Measurements from ENCODE around the gene ZNF555.
"Not testable (repeated sequence)": the region's sequence is repeated elsewhere in the genome, so short reads cannot be mapped to it uniquely, and the experiment has no call there.

Gene ZNF555

GRCh38 chr19:2812414-2813234, 28.7 kb upstream of the ZNF555 start:
- DNase-seq (ENCODE audit: low spot score in 2 of 2), result no peak
- ATAC-seq (ENCODE audit: low read depth), result no peak
- Mint-ChIP-seq H3K36me3 (peaks cover 4% of the 10 kb centered on the region), H3K4me3 (no peak overlapping the region), H3K27me3 (no peaks in the 10 kb centered on the region), H3K27ac (no peak overlapping the region), H3K4me1 (peaks cover 2% of the 10 kb centered on the region), H3K9me3 (no peaks in the 10 kb centered on the region)

DNA sequence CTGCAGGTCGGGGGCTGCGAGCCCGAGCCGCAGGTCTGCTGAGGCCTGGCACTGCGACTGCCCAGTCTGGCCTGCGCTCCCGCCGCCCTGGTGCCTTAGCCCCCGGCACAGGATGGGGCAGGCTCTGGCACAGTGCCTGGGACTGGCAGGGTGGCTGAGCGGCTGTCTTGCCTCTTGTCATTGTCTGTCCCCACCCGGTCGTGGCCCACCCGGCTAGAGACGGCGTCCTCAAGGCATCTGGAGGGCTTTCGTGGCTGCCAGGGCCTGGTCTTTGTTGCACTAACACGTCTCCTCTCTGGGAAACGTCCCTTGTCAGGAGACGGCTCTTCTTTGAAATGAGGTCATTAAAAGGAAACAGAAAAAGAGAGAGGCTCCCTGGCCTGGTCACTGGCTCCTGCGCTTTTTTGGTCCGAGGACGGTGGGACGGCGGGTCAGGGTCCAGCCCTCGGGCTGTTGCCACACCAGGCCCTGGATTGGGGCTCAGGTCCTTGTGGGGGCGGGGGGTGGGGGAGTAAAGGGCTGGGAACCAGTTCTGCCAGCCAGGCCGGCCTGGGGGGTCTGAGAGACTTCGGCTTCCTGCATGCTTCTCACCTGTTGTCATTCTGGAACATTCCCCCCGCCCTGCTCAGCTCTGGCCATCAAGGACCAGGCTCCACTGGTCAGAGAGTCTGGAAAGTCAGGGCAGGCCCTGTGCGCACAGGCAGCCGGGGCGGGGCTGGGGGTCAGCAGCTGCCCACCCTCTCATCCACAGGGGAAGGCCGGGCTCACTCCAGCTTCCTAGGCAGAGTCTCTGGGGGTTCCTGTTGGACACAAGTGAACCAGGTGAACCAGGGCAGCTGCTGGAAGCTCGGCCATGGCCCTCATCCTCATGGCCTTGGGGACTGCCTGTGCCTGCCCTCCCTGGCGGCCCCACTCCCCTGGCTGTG, 27.8 kb upstream of the ZNF555 start:
- Mint-ChIP-seq H3K4me3 (no peak overlapping the region), H3K36me3 (peaks cover 4% of the 10 kb centered on the region), H3K27ac (no peak overlapping the region), H3K27me3 (no peaks in the 10 kb centered on the region), H3K9me3 (no peaks in the 10 kb centered on the region), H3K4me1 (peaks cover 4% of the 10 kb centered on the region)
- no peak for ATAC-seq (ENCODE audit: low read depth)
- DNase-seq (ENCODE audit: low spot score in 2 of 2), result no peak

GRCh38 chr19:2814426-2814825, 26.8 kb upstream of the ZNF555 start:
- DNase-seq (ENCODE audit: low spot score in 2 of 2), result no peak
- peaks cover 5% of the 10 kb centered on the region for H3K4me1 Mint-ChIP-seq

GRCh38 chr19:2815191-2815614, 26.1 kb upstream of the ZNF555 start:
- DNase-seq (ENCODE audit: low spot score in 2 of 2), result no peak
- ATAC-seq (ENCODE audit: low read depth), result no peak
- Mint-ChIP-seq H3K4me1 (peaks cover 6% of the 10 kb centered on the region), H3K36me3 (no peaks in the 10 kb centered on the region), H3K27ac (no peak overlapping the region), H3K27me3 (no peaks in the 10 kb centered on the region), H3K9me3 (no peaks in the 10 kb centered on the region), H3K4me3 (no peak overlapping the region)

More at GRCh38 chr19:2814426-2814825, 26.8 kb upstream of the ZNF555 start:
- H3K4me3 Mint-ChIP-seq, result no peak overlapping the region
- ATAC-seq (ENCODE audit: low read depth), result no peak
- no peak overlapping the region for H3K27ac Mint-ChIP-seq
- H3K9me3 Mint-ChIP-seq, result no peaks in the 10 kb centered on the region
- H3K36me3 Mint-ChIP-seq, result no peaks in the 10 kb centered on the region
- no peaks in the 10 kb centered on the region for H3K27me3 Mint-ChIP-seq

DNA sequence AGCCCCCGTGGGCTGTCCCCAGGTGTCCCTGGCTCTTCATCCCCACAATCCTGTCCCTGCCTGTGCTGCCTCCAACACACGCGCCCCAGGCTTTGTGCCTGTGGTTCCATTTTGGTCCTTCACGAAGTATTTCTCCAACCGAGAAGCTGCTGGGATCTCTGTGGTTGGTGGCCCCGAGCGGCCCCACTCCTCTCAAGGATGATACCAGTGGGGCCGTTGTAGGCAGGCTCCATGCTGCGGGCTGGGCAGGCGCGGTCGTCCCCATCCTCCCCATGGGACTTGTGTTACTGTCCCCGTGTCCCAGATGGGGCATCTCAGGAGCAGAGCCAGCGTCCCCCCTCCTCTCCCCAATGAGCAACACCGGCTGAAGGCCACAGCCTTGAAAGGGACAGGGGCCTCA, 25.4 kb upstream of the ZNF555 start:
- no peak for DNase-seq (ENCODE audit: low spot score in 2 of 2)
- no peaks in the 10 kb centered on the region for H3K36me3 Mint-ChIP-seq
- no peaks in the 10 kb centered on the region for H3K27me3 Mint-ChIP-seq
- H3K27ac Mint-ChIP-seq, result no peak overlapping the region
- no peak for ATAC-seq (ENCODE audit: low read depth)
- peaks cover 7% of the 10 kb centered on the region for H3K4me1 Mint-ChIP-seq
- no peaks in the 10 kb centered on the region for H3K9me3 Mint-ChIP-seq
- no peak overlapping the region for H3K4me3 Mint-ChIP-seq

DNA sequence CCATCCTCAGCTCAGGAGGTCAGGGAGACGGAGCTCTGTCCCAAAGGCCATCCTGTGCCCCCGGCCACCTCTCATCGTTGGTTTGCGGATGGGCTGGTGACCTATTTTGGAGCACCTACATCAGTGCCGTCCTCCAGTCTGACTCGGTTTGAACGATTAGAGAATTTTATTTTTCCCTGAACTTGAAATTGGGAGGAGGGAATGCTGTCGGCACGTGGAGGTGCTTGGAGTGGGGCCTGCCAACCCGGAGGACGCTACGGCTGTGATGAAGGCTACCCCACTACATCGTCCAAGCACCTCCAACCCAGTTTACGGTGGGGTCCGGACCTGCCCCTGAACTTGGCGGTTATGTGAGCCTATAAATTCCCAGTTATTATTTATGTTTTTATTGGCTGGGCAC, 24.6 kb upstream of the ZNF555 start:
- no peak for ATAC-seq (ENCODE audit: low read depth)
- DNase-seq (ENCODE audit: low spot score in 2 of 2), result no peak
- Mint-ChIP-seq H3K27ac (no peak overlapping the region), H3K4me1 (peaks cover 7% of the 10 kb centered on the region), H3K4me3 (no peak overlapping the region), H3K9me3 (no peaks in the 10 kb centered on the region), H3K27me3 (no peaks in the 10 kb centered on the region), H3K36me3 (no peaks in the 10 kb centered on the region)

DNA sequence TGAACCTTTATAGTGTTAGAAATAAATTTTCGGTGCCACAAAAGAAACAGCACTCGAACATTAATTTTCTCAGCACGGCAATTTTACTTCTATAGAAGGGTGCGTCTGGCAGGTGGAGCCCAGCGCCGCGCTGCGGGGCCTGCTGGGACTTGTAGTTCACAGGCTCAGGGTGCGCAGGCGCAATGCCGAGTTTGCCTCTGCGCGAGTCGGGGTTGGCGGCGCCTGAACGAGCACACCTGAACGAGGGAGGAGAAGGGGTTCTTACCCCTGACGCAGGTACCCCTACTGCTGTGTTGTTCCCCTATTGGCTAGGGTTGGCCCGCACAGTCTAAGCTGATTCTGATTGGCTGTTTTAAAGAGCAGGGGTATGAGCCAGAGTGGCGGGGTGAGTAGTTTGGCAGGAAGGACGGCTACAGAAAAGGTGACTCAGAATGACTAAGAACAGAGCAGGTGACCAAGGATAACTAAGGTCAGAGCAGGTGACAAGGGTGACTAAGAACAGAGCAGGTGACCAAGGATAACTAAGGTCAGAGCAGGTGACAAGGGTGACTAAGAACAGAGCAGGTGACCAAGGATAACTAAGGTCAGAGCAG, 23.9 kb upstream of the ZNF555 start:
- H3K9me3 Mint-ChIP-seq; H3K4me3 Mint-ChIP-seq; DNase-seq (ENCODE audit: low spot score in 2 of 2); H3K27ac Mint-ChIP-seq; H3K36me3 Mint-ChIP-seq; H3K27me3 Mint-ChIP-seq; H3K4me1 Mint-ChIP-seq; ATAC-seq (ENCODE audit: low read depth): not testable (repeated sequence)

- peak; percentile 93 for ATAC-seq (ENCODE audit: low read depth)
- DNase-seq (ENCODE audit: low spot score in 2 of 2), result peak; percentile 97 to 99
- peak within 1 kb of the TSS; percentile 77 for H3K27ac Mint-ChIP-seq
- H3K36me3 Mint-ChIP-seq, result peaks cover 2% of the 10 kb centered on the region
- no peaks in the 10 kb centered on the region for H3K27me3 Mint-ChIP-seq
- H3K4me1 Mint-ChIP-seq, result peaks cover 7% of the 10 kb centered on the region
- H3K4me3 Mint-ChIP-seq, result peak within 1 kb of the TSS; percentile 88
- H3K9me3 Mint-ChIP-seq, result no peaks in the 10 kb centered on the region
Measured at GRCh38 chr19:2819540-2820111, 21.6 kb upstream of the ZNF555 start, which contains the start of gene ZNF554. Gene ZNF554, plus strand, starts transcription at chr19:2819868. Its CDS starts 204 bp downstream, at chr19:2820072.

DNA sequence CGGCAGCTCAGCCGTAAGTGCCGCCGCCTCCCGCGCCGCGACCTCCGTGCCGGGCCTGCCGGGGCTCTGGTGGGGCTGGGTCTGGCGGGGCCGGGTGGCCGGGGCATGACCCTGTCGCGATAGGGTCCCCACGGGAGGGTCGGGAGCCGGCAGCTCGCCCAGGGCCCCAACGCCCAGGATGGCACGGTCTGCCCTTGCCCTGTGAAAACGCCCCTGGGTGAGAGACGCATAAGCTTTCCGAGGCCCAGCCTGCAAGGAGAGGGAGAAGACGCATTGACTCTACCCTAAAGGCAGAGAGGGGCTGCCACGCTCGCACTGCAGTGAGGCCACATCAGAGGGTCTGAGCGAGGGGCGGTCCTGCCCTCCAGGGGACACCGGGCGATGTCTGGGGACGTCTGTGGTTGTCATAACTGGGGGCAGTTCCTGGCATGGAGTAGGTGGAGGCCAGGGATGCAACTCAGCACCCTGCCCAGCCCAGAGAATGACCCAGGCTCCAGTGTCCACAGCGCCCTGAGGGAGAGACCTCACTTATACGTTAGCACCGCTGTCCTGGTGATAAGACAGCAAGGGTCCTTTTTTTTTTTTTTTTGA, 21.1 kb upstream of the ZNF555 start:
- Mint-ChIP-seq H3K9me3 (no peaks in the 10 kb centered on the region), H3K4me3 (peak overlapping the region; percentile 82), H3K27me3 (no peaks in the 10 kb centered on the region), H3K4me1 (peaks cover 7% of the 10 kb centered on the region), H3K27ac (peak overlapping the region; percentile 75), H3K36me3 (peaks cover 4% of the 10 kb centered on the region)
- ATAC-seq (ENCODE audit: low read depth) (no peak), DNase-seq (ENCODE audit: low spot score in 2 of 2) (no peak)

- Mint-ChIP-seq H3K27me3 (no peaks in the 10 kb centered on the region), H3K4me1 (peaks cover 5% of the 10 kb centered on the region), H3K9me3 (peaks cover 3% of the 10 kb centered on the region), H3K4me3 (no peak overlapping the region), H3K36me3 (peaks cover 18% of the 10 kb centered on the region), H3K27ac (no peak overlapping the region)
- no peak for DNase-seq (ENCODE audit: low spot score in 2 of 2)
- no peak for ATAC-seq (ENCODE audit: low read depth)
Measured at GRCh38 chr19:2822846-2823245, 18.4 kb upstream of the ZNF555 start.

DNA sequence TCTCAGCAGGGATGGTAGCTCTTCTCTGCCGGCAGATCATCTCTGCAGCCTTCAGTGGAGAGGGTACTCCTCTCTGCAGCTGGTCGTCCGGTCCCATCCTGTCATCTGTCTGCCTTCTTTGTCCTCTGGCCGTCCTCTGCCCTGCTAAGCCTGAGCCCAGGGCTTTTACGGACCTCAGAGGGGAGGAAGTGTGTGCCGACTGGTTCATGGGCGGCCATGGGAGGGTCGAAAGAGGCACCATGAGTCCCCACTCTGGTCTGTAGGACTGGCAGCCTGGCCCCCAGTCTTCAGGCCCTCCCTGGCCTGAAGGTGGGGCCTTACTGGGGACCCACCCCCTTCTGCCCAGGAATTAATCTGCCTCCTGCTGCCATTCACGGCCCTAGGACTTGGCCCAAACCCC, 17.6 kb upstream of the ZNF555 start:
- Mint-ChIP-seq H3K9me3 (peaks cover 3% of the 10 kb centered on the region), H3K4me3 (no peak overlapping the region), H3K4me1 (peaks cover 3% of the 10 kb centered on the region), H3K36me3 (peaks cover 22% of the 10 kb centered on the region), H3K27ac (no peak overlapping the region), H3K27me3 (no peaks in the 10 kb centered on the region)
- no peak for DNase-seq (ENCODE audit: low spot score in 2 of 2)
- ATAC-seq (ENCODE audit: low read depth), result no peak

GRCh38 chr19:2824129-2824528, 17.1 kb upstream of the ZNF555 start:
- no peak for ATAC-seq (ENCODE audit: low read depth)
- DNase-seq (ENCODE audit: low spot score in 2 of 2), result no peak
- no peaks in the 10 kb centered on the region for H3K27me3 Mint-ChIP-seq

DNA sequence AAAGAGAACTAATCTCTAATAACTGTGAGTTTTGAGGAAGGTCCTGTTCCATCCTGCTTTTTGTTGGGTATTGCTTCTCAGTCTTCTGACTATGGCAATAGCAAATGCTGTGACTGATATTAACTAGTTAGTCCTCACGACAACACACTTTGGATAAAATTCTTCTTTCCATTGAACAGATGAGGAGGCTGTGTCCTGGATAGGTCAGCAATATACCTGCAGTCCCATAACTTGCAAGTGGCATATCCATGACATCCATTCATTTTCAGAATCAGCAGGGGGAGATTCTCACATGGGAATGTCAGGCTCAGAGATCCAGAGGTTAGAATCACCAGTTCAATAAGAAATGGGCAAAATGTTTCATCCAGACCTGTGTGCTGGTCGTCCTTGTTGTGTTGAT, 14.3 kb upstream of the ZNF555 start:
- no peaks in the 10 kb centered on the region for H3K4me1 Mint-ChIP-seq
- H3K9me3 Mint-ChIP-seq, result peaks cover 7% of the 10 kb centered on the region
- no peak overlapping the region for H3K27ac Mint-ChIP-seq
- H3K36me3 Mint-ChIP-seq, result peaks cover 29% of the 10 kb centered on the region
- no peak overlapping the region for H3K4me3 Mint-ChIP-seq
- no peaks in the 10 kb centered on the region for H3K27me3 Mint-ChIP-seq
- ATAC-seq (ENCODE audit: low read depth), result no peak
- DNase-seq (ENCODE audit: low spot score in 2 of 2), result no peak

More at GRCh38 chr19:2824129-2824528, 17.1 kb upstream of the ZNF555 start:
- Mint-ChIP-seq H3K9me3 (peaks cover 3% of the 10 kb centered on the region), H3K4me3 (no peak overlapping the region), H3K4me1 (peaks cover 3% of the 10 kb centered on the region), H3K36me3 (peaks cover 23% of the 10 kb centered on the region), H3K27ac (no peak overlapping the region)

Measured in memory B cell (primary cell).